GM23338 (cell line): ENCODE results near the gene HLA-DMB. TPM values are rescaled to one million over a fixed set of nuclear protein-coding genes. Genes with fewer than 3 reads are reported as not detected.

Experiments used
- ATAC-seq: fragments of 200-7000 bp; cut with Tn5 transposase; 3 replicates; pipeline ENCODE4 v1.9.1; 2020
- DNase-seq: peaks from one replicate; pipeline ENCODE4 v3.0.0-alpha.2; 2015; ENCODE audit warnings: low spot score
- H2AFZ ChIP-seq: fragments of 200-600 bp; sonication (generic); 2 replicates; pipeline ENCODE4 v1.8.0; 2016; ENCODE audit warnings: antibody characterized with exemption, mild to moderate bottlenecking, moderate library complexity
- H3F3A ChIP-seq: fragments of 200-600 bp; sonication (generic); replicated peaks from 2 replicates; pipeline ENCODE4 v1.8.0; 2017; ENCODE audit warnings: antibody characterized with exemption, mixed run types, low read depth
- H3K27ac ChIP-seq: fragments of 200-600 bp; sonication (generic); 2 replicates; pipeline ENCODE4 v1.6.1; 2016; ENCODE audit warnings: low read depth
- H3K27me3 ChIP-seq: fragments of 200-600 bp; sonication (generic); 2 replicates; pipeline ENCODE4 v1.8.0; 2016; ENCODE audit warnings: mild to moderate bottlenecking, mixed run types, moderate library complexity; ENCODE audit not compliant: insufficient read depth
- H3K36me3 ChIP-seq: fragments of 200-600 bp; sonication (generic); 2 replicates; pipeline ENCODE4 v1.8.0; 2016; ENCODE audit warnings: mild to moderate bottlenecking; ENCODE audit not compliant: insufficient read depth
- H3K4me1 ChIP-seq: fragments of 200-600 bp; sonication (generic); 2 replicates; pipeline ENCODE4 v1.8.0; 2016; ENCODE audit warnings: mild to moderate bottlenecking, moderate library complexity; ENCODE audit not compliant: insufficient read depth
- H3K4me2 ChIP-seq: fragments of 200-600 bp; sonication (generic); 2 replicates; pipeline ENCODE4 v1.7.1; 2017; ENCODE audit warnings: mixed run types
- H3K4me3 ChIP-seq: fragments of 200-600 bp; sonication (generic); 2 replicates; pipeline ENCODE4 v1.6.1; 2016; ENCODE audit warnings: mixed run types
- H3K79me2 ChIP-seq: fragments of 200-600 bp; sonication (generic); replicated peaks from 2 replicates; pipeline ENCODE4 v1.8.0; 2017; ENCODE audit warnings: mild to moderate bottlenecking; ENCODE audit not compliant: insufficient read depth
- H3K9me2 ChIP-seq: fragments of 200-600 bp; sonication (generic); 2 replicates; pipeline ENCODE4 v1.8.0; 2017; ENCODE audit not compliant: insufficient read depth
- H4K20me1 ChIP-seq: fragments of 200-600 bp; sonication (generic); replicated peaks from 2 replicates; pipeline ENCODE4 v1.8.0; 2017; ENCODE audit warnings: mild to moderate bottlenecking; ENCODE audit not compliant: insufficient read depth
- H3K27ac Mint-ChIP-seq: 2 replicates; pipeline ENCODE4 v1.8.0; 2020; ENCODE audit warnings: inconsistent platforms, mild to moderate bottlenecking, moderate library complexity, mixed read lengths
- H3K27me3 Mint-ChIP-seq: 3 replicates; pipeline ENCODE4 v1.8.0; 2022; ENCODE audit warnings: low read depth, mild to moderate bottlenecking, moderate library complexity, mixed read lengths, inconsistent platforms; ENCODE audit not compliant: insufficient read depth, poor library complexity
- H3K36me3 Mint-ChIP-seq: 3 replicates; pipeline ENCODE4 v1.8.0; 2021; ENCODE audit warnings: low read depth, mild to moderate bottlenecking, inconsistent platforms, moderate library complexity, mixed read lengths
- H3K4me1 Mint-ChIP-seq: 3 replicates; pipeline ENCODE4 v1.8.0; 2020; ENCODE audit warnings: mild to moderate bottlenecking, inconsistent platforms, mixed read lengths
- H3K4me3 Mint-ChIP-seq: 3 replicates; pipeline ENCODE4 v1.8.0; 2021; ENCODE audit warnings: moderate library complexity, mild to moderate bottlenecking, inconsistent platforms, mixed read lengths
- H3K9me3 Mint-ChIP-seq: 3 replicates; pipeline ENCODE4 v1.8.0; 2020; ENCODE audit warnings: moderate library complexity, mild to moderate bottlenecking, inconsistent platforms, mixed read lengths
- CREB1 ChIP-seq: fragments of 250-450 bp; sonication (Bioruptor Pico); IDR thresholded peaks from 2 replicates; pipeline ENCODE4 v1.5.0; 2020; ENCODE audit warnings: low read depth, mild to moderate bottlenecking, moderate library complexity
- EZH2 ChIP-seq: fragments of 200-600 bp; sonication (generic); IDR thresholded peaks from one replicate; pipeline ENCODE4 v1.8.0; 2017; ENCODE audit warnings: antibody characterized with exemption, mild to moderate bottlenecking, low read depth; ENCODE audit not compliant: unreplicated experiment
- EZH2phosphoT487 ChIP-seq: fragments of 200-600 bp; sonication (generic); IDR thresholded peaks from one replicate; pipeline ENCODE4 v1.8.1; 2018; ENCODE audit warnings: antibody characterized with exemption; ENCODE audit not compliant: unreplicated experiment
- JUNB ChIP-seq: IDR thresholded peaks from one replicate; pipeline ENCODE4 v1.6.1; 2016; ENCODE audit warnings: antibody characterized with exemption; ENCODE audit not compliant: unreplicated experiment
- NANOG ChIP-seq: IDR thresholded peaks from 2 replicates; pipeline ENCODE4 v1.6.1; 2016; ENCODE audit warnings: antibody characterized with exemption, borderline replicate concordance
- POLR2AphosphoS5 ChIP-seq: IDR thresholded peaks from 2 replicates; pipeline ENCODE4 v1.6.1; 2016; ENCODE audit warnings: antibody characterized with exemption, low read depth
- STAT1 ChIP-seq: IDR thresholded peaks from one replicate; pipeline ENCODE4 v1.6.1; 2016; ENCODE audit warnings: antibody characterized with exemption; ENCODE audit not compliant: unreplicated experiment
- ZNF114 ChIP-seq: fragments of 250-450 bp; sonication (Bioruptor Pico); IDR thresholded peaks from 2 replicates; pipeline ENCODE4 v1.5.0; 2020; ENCODE audit warnings: mild to moderate bottlenecking, moderate library complexity
- ZNF331 ChIP-seq: fragments of 250-450 bp; sonication (Bioruptor Pico); IDR thresholded peaks from 2 replicates; pipeline ENCODE4 v1.5.0; 2020; ENCODE audit warnings: low read depth, mild to moderate bottlenecking, moderate library complexity
- ZNF462 ChIP-seq: fragments of 250-450 bp; sonication (Bioruptor Pico); IDR thresholded peaks from 2 replicates; pipeline ENCODE4 v1.5.0; 2020; ENCODE audit warnings: mild to moderate bottlenecking, moderate library complexity
- polyA plus RNA-seq: library from polyadenylated mRNA; unstranded; fragments of >200 nt; fragmentation: Nextera tagmentation; extraction: Ambion mirVana; gene quantifications from 2 replicates; pipeline ENCODE4 v1.2.1, GENCODE V29; 2016
- total RNA-seq: library from RNA; depleted of rRNA; stranded (reverse); fragments of >200 nt; shearing (Covaris generic); gene quantifications from 2 replicates; pipeline ENCODE4 v1.2.3, GENCODE V29; 2014
- TF ChIP-seq, protein P1 (sequence below): IDR thresholded peaks from 2 replicates; pipeline ENCODE4 v1.6.1; 2016; ENCODE audit warnings: antibody characterized with exemption
- TF ChIP-seq, protein P2 (sequence below), 2 experiments: fragments of 200-600 bp in 1 of 2; sonication (generic) in 1 of 2; conservative IDR thresholded peaks; 2 replicates each; pipeline versions ENCODE4 v1.5.1 to v1.6.1; 2016 to 2017; ENCODE audit warnings: antibody characterized with exemption in 2 of 2, low read depth in 2 of 2, mild to moderate bottlenecking in 2 of 2, moderate library complexity in 1 of 2
- TF ChIP-seq, protein P3 (sequence below): IDR thresholded peaks from one replicate; pipeline ENCODE4 v1.6.1; 2018; ENCODE audit warnings: antibody characterized with exemption; ENCODE audit not compliant: unreplicated experiment

Gene HLA-DMB
- total and polyA plus RNA-seq, 2 experiments from 2014 or later: 0.70 to 1.6 TPM

GRCh38 chr6:32895006-32895345 lies 45.9 kb downstream of the HLA-DMB start:
- peak overlapping the region; percentile 97 for H3K4me3 ChIP-seq
- TF ChIP-seq POLR2AphosphoS5 (no peak), NANOG (no peak), EZH2phosphoT487 (no peak), STAT1 (no peak), JUNB (no peak), ZNF114 (CRISPR knock-in tag) (no peak), EZH2 (no peak), CREB1 (CRISPR knock-in tag) (no peak), ZNF331 (CRISPR knock-in tag) (no peak), ZNF462 (CRISPR knock-in tag) (no peak)
- TF ChIP-seq, protein P1, sequence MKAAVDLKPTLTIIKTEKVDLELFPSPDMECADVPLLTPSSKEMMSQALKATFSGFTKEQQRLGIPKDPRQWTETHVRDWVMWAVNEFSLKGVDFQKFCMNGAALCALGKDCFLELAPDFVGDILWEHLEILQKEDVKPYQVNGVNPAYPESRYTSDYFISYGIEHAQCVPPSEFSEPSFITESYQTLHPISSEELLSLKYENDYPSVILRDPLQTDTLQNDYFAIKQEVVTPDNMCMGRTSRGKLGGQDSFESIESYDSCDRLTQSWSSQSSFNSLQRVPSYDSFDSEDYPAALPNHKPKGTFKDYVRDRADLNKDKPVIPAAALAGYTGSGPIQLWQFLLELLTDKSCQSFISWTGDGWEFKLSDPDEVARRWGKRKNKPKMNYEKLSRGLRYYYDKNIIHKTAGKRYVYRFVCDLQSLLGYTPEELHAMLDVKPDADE: no peak
- TF ChIP-seq, protein P2, sequence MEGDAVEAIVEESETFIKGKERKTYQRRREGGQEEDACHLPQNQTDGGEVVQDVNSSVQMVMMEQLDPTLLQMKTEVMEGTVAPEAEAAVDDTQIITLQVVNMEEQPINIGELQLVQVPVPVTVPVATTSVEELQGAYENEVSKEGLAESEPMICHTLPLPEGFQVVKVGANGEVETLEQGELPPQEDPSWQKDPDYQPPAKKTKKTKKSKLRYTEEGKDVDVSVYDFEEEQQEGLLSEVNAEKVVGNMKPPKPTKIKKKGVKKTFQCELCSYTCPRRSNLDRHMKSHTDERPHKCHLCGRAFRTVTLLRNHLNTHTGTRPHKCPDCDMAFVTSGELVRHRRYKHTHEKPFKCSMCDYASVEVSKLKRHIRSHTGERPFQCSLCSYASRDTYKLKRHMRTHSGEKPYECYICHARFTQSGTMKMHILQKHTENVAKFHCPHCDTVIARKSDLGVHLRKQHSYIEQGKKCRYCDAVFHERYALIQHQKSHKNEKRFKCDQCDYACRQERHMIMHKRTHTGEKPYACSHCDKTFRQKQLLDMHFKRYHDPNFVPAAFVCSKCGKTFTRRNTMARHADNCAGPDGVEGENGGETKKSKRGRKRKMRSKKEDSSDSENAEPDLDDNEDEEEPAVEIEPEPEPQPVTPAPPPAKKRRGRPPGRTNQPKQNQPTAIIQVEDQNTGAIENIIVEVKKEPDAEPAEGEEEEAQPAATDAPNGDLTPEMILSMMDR (conservative IDR thresholded peaks at IDR 0.05; ENCODE audit: low read depth in 2 of 2): no peak
- TF ChIP-seq, protein P3, sequence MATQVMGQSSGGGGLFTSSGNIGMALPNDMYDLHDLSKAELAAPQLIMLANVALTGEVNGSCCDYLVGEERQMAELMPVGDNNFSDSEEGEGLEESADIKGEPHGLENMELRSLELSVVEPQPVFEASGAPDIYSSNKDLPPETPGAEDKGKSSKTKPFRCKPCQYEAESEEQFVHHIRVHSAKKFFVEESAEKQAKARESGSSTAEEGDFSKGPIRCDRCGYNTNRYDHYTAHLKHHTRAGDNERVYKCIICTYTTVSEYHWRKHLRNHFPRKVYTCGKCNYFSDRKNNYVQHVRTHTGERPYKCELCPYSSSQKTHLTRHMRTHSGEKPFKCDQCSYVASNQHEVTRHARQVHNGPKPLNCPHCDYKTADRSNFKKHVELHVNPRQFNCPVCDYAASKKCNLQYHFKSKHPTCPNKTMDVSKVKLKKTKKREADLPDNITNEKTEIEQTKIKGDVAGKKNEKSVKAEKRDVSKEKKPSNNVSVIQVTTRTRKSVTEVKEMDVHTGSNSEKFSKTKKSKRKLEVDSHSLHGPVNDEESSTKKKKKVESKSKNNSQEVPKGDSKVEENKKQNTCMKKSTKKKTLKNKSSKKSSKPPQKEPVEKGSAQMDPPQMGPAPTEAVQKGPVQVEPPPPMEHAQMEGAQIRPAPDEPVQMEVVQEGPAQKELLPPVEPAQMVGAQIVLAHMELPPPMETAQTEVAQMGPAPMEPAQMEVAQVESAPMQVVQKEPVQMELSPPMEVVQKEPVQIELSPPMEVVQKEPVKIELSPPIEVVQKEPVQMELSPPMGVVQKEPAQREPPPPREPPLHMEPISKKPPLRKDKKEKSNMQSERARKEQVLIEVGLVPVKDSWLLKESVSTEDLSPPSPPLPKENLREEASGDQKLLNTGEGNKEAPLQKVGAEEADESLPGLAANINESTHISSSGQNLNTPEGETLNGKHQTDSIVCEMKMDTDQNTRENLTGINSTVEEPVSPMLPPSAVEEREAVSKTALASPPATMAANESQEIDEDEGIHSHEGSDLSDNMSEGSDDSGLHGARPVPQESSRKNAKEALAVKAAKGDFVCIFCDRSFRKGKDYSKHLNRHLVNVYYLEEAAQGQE: no peak
- no peaks in the 10 kb centered on the region for H3F3A ChIP-seq
- peaks cover 8% of the 10 kb centered on the region; the same call in 1 of the 2 replicates for H3K4me1 ChIP-seq
- peaks cover 10% of the 10 kb centered on the region for H3K4me1 Mint-ChIP-seq
- H3K36me3 Mint-ChIP-seq: no peaks in the 10 kb centered on the region
- no peak overlapping the region for H3K27ac ChIP-seq
- peak overlapping the region; percentile 91 for H3K4me2 ChIP-seq
- H3K36me3 ChIP-seq: no peaks in the 10 kb centered on the region
- no peaks in the 10 kb centered on the region; the same call in 2 of the 3 replicates for H3K9me3 Mint-ChIP-seq
- H3K9me2 ChIP-seq: no peaks in the 10 kb centered on the region
- peaks cover 14% of the 10 kb centered on the region for H3K27me3 Mint-ChIP-seq
- H3K4me3 Mint-ChIP-seq: peak overlapping the region; percentile 94
- peak overlapping the region; percentile 52 for H3K27ac Mint-ChIP-seq
- peaks cover 8% of the 10 kb centered on the region; the same call in 1 of the 2 replicates for H3K79me2 ChIP-seq
- ATAC-seq: no peak; the same call in 1 of the 3 replicates
- peak overlapping the region; percentile 98 for H2AFZ ChIP-seq
- no peak for DNase-seq
- H3K27me3 ChIP-seq: no peaks in the 10 kb centered on the region
- H4K20me1 ChIP-seq: no peaks in the 10 kb centered on the region; the same call in 1 of the 2 replicates
